HEK293 (cell line): ENCODE results near the gene ITPR3.

Experiments
- EGR2 ChIP-seq: fragments of 450-650 bp; formaldehyde crosslinking; IDR thresholded peaks from 2 replicates; pipeline ENCODE4 v1.5.1; 2016; ENCODE audit warnings: low read depth, missing biosample characterization, missing genetic modification characterization
- GLIS2 ChIP-seq: fragments of 450-650 bp; formaldehyde crosslinking; IDR thresholded peaks from 2 replicates; pipeline ENCODE4 v1.5.1; 2016; ENCODE audit warnings: missing biosample characterization, missing genetic modification characterization
- KLF16 ChIP-seq: fragments of 450-650 bp; formaldehyde crosslinking; IDR thresholded peaks from 2 replicates; pipeline ENCODE4 v1.5.1; 2017; ENCODE audit warnings: missing biosample characterization, missing genetic modification characterization
- SALL2 ChIP-seq: fragments of 450-650 bp; formaldehyde crosslinking; IDR thresholded peaks from 2 replicates; pipeline ENCODE4 v1.5.0; 2017; ENCODE audit warnings: missing biosample characterization, mild to moderate bottlenecking, missing genetic modification characterization, borderline replicate concordance
- YY1 ChIP-seq: fragments of 450-650 bp; formaldehyde crosslinking; IDR thresholded peaks from 2 replicates; pipeline ENCODE4 v1.5.1; 2018; ENCODE audit warnings: missing biosample characterization, missing genetic modification characterization
- ZNF248 ChIP-seq: fragments of 450-650 bp; formaldehyde crosslinking; IDR thresholded peaks from 2 replicates; pipeline ENCODE4 v1.5.1; 2017; ENCODE audit warnings: missing biosample characterization, missing genetic modification characterization
- ZNF350 ChIP-seq: fragments of 450-650 bp; formaldehyde crosslinking; IDR thresholded peaks from 2 replicates; pipeline ENCODE4 v1.5.0; 2017; ENCODE audit warnings: missing biosample characterization, mild to moderate bottlenecking, missing genetic modification characterization
- ZNF530 ChIP-seq: fragments of 450-650 bp; formaldehyde crosslinking; IDR thresholded peaks from 2 replicates; pipeline ENCODE4 v1.5.1; 2016; ENCODE audit warnings: low read depth, missing biosample characterization, missing genetic modification characterization
- TF ChIP-seq, protein P1 (sequence below): fragments of 450-650 bp; formaldehyde crosslinking; IDR thresholded peaks from 2 replicates; pipeline ENCODE4 v1.5.1; 2016; ENCODE audit warnings: missing biosample characterization, missing genetic modification characterization
- TF ChIP-seq, protein P2 (sequence below): fragments of 450-650 bp; formaldehyde crosslinking; IDR thresholded peaks from 2 replicates; pipeline ENCODE4 v1.5.1; 2016; ENCODE audit warnings: missing biosample characterization, missing genetic modification characterization

DNA sequence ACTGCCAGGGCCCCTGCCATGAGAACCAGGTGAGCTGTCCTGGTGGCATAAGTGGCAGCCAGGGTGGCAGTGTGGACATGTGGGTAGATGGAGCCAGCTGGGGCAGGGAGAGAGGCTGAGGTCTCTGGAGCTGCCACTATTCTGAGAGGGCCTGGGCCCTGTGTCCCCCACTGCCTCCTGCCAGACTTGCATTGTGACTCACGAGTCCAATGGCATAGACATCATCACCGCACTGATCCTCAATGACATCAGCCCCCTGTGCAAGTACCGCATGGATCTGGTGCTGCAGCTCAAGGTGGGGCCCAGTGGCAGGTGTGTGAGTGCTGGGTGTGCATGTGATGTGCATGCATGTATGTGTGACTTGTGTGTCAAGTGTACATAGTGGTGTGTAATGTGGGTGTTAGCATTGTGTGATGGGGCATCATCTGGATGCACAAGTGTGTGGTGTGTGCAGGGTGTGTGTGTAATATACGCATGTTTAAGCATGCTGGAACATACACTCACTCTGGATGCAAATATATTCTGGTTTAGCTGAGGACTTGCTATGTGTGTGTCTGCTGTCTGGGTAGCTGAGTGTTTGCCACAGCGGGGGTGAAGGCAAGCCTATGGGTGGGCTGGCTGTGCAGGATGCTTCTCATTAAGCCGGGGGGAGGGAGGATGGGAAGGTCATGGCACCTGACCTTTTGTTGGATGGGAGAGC is 65.3 kb downstream of the ITPR3 start:
- TF ChIP-seq, protein P1, sequence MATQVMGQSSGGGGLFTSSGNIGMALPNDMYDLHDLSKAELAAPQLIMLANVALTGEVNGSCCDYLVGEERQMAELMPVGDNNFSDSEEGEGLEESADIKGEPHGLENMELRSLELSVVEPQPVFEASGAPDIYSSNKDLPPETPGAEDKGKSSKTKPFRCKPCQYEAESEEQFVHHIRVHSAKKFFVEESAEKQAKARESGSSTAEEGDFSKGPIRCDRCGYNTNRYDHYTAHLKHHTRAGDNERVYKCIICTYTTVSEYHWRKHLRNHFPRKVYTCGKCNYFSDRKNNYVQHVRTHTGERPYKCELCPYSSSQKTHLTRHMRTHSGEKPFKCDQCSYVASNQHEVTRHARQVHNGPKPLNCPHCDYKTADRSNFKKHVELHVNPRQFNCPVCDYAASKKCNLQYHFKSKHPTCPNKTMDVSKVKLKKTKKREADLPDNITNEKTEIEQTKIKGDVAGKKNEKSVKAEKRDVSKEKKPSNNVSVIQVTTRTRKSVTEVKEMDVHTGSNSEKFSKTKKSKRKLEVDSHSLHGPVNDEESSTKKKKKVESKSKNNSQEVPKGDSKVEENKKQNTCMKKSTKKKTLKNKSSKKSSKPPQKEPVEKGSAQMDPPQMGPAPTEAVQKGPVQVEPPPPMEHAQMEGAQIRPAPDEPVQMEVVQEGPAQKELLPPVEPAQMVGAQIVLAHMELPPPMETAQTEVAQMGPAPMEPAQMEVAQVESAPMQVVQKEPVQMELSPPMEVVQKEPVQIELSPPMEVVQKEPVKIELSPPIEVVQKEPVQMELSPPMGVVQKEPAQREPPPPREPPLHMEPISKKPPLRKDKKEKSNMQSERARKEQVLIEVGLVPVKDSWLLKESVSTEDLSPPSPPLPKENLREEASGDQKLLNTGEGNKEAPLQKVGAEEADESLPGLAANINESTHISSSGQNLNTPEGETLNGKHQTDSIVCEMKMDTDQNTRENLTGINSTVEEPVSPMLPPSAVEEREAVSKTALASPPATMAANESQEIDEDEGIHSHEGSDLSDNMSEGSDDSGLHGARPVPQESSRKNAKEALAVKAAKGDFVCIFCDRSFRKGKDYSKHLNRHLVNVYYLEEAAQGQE (tag by site-specific recombination) = no peak
- TF ChIP-seq, protein P2, sequence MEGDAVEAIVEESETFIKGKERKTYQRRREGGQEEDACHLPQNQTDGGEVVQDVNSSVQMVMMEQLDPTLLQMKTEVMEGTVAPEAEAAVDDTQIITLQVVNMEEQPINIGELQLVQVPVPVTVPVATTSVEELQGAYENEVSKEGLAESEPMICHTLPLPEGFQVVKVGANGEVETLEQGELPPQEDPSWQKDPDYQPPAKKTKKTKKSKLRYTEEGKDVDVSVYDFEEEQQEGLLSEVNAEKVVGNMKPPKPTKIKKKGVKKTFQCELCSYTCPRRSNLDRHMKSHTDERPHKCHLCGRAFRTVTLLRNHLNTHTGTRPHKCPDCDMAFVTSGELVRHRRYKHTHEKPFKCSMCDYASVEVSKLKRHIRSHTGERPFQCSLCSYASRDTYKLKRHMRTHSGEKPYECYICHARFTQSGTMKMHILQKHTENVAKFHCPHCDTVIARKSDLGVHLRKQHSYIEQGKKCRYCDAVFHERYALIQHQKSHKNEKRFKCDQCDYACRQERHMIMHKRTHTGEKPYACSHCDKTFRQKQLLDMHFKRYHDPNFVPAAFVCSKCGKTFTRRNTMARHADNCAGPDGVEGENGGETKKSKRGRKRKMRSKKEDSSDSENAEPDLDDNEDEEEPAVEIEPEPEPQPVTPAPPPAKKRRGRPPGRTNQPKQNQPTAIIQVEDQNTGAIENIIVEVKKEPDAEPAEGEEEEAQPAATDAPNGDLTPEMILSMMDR = no peak
- TF ChIP-seq ZNF248 (no peak), YY1 (tag by site-specific recombination) (no peak), ZNF350 (tag by site-specific recombination) (no peak), GLIS2 (no peak), SALL2 (tag by site-specific recombination) (no peak), KLF16 (tag by site-specific recombination) (no peak), EGR2 (tag by site-specific recombination) (no peak), ZNF530 (tag by site-specific recombination) (no peak)
